GM23338 (cell line): Measurements from ENCODE around the gene RIT2. TPM values are rescaled to one million over a fixed set of nuclear protein-coding genes. Genes with fewer than 3 reads are reported as not detected.
A peak's percentile ranks its signal among the peaks of the same experiment; 100 is the strongest.

ENCODE experiments used
- ATAC-seq: fragments of 200-7000 bp; cut with Tn5 transposase; 3 replicates; pipeline ENCODE4 v1.9.1; 2020
- DNase-seq: peaks from one replicate; pipeline ENCODE4 v3.0.0-alpha.2; 2015; ENCODE audit warnings: low spot score
- H2AFZ ChIP-seq: fragments of 200-600 bp; sonication (generic); 2 replicates; pipeline ENCODE4 v1.8.0; 2016; ENCODE audit warnings: antibody characterized with exemption, mild to moderate bottlenecking, moderate library complexity
- H3F3A ChIP-seq: fragments of 200-600 bp; sonication (generic); replicated peaks from 2 replicates; pipeline ENCODE4 v1.8.0; 2017; ENCODE audit warnings: antibody characterized with exemption, mixed run types, low read depth
- H3K27ac ChIP-seq: fragments of 200-600 bp; sonication (generic); 2 replicates; pipeline ENCODE4 v1.6.1; 2016; ENCODE audit warnings: low read depth
- H3K27me3 ChIP-seq: fragments of 200-600 bp; sonication (generic); 2 replicates; pipeline ENCODE4 v1.8.0; 2016; ENCODE audit warnings: mild to moderate bottlenecking, mixed run types, moderate library complexity; ENCODE audit not compliant: insufficient read depth
- H3K36me3 ChIP-seq: fragments of 200-600 bp; sonication (generic); 2 replicates; pipeline ENCODE4 v1.8.0; 2016; ENCODE audit warnings: mild to moderate bottlenecking; ENCODE audit not compliant: insufficient read depth
- H3K4me1 ChIP-seq: fragments of 200-600 bp; sonication (generic); 2 replicates; pipeline ENCODE4 v1.8.0; 2016; ENCODE audit warnings: mild to moderate bottlenecking, moderate library complexity; ENCODE audit not compliant: insufficient read depth
- H3K4me2 ChIP-seq: fragments of 200-600 bp; sonication (generic); 2 replicates; pipeline ENCODE4 v1.7.1; 2017; ENCODE audit warnings: mixed run types
- H3K4me3 ChIP-seq: fragments of 200-600 bp; sonication (generic); 2 replicates; pipeline ENCODE4 v1.6.1; 2016; ENCODE audit warnings: mixed run types
- H3K79me2 ChIP-seq: fragments of 200-600 bp; sonication (generic); replicated peaks from 2 replicates; pipeline ENCODE4 v1.8.0; 2017; ENCODE audit warnings: mild to moderate bottlenecking; ENCODE audit not compliant: insufficient read depth
- H3K9me2 ChIP-seq: fragments of 200-600 bp; sonication (generic); 2 replicates; pipeline ENCODE4 v1.8.0; 2017; ENCODE audit not compliant: insufficient read depth
- H4K20me1 ChIP-seq: fragments of 200-600 bp; sonication (generic); replicated peaks from 2 replicates; pipeline ENCODE4 v1.8.0; 2017; ENCODE audit warnings: mild to moderate bottlenecking; ENCODE audit not compliant: insufficient read depth
- H3K27ac Mint-ChIP-seq: 2 replicates; pipeline ENCODE4 v1.8.0; 2020; ENCODE audit warnings: inconsistent platforms, mild to moderate bottlenecking, moderate library complexity, mixed read lengths
- H3K27me3 Mint-ChIP-seq: 3 replicates; pipeline ENCODE4 v1.8.0; 2022; ENCODE audit warnings: low read depth, mild to moderate bottlenecking, moderate library complexity, mixed read lengths, inconsistent platforms; ENCODE audit not compliant: insufficient read depth, poor library complexity
- H3K36me3 Mint-ChIP-seq: 3 replicates; pipeline ENCODE4 v1.8.0; 2021; ENCODE audit warnings: low read depth, mild to moderate bottlenecking, inconsistent platforms, moderate library complexity, mixed read lengths
- H3K4me1 Mint-ChIP-seq: 3 replicates; pipeline ENCODE4 v1.8.0; 2020; ENCODE audit warnings: mild to moderate bottlenecking, inconsistent platforms, mixed read lengths
- H3K4me3 Mint-ChIP-seq: 3 replicates; pipeline ENCODE4 v1.8.0; 2021; ENCODE audit warnings: moderate library complexity, mild to moderate bottlenecking, inconsistent platforms, mixed read lengths
- H3K9me3 Mint-ChIP-seq: 3 replicates; pipeline ENCODE4 v1.8.0; 2020; ENCODE audit warnings: moderate library complexity, mild to moderate bottlenecking, inconsistent platforms, mixed read lengths
- CREB1 ChIP-seq: fragments of 250-450 bp; sonication (Bioruptor Pico); IDR thresholded peaks from 2 replicates; pipeline ENCODE4 v1.5.0; 2020; ENCODE audit warnings: low read depth, mild to moderate bottlenecking, moderate library complexity
- EZH2 ChIP-seq: fragments of 200-600 bp; sonication (generic); IDR thresholded peaks from one replicate; pipeline ENCODE4 v1.8.0; 2017; ENCODE audit warnings: antibody characterized with exemption, mild to moderate bottlenecking, low read depth; ENCODE audit not compliant: unreplicated experiment
- EZH2phosphoT487 ChIP-seq: fragments of 200-600 bp; sonication (generic); IDR thresholded peaks from one replicate; pipeline ENCODE4 v1.8.1; 2018; ENCODE audit warnings: antibody characterized with exemption; ENCODE audit not compliant: unreplicated experiment
- NANOG ChIP-seq: IDR thresholded peaks from 2 replicates; pipeline ENCODE4 v1.6.1; 2016; ENCODE audit warnings: antibody characterized with exemption, borderline replicate concordance
- POLR2AphosphoS5 ChIP-seq: IDR thresholded peaks from 2 replicates; pipeline ENCODE4 v1.6.1; 2016; ENCODE audit warnings: antibody characterized with exemption, low read depth
- STAT1 ChIP-seq: IDR thresholded peaks from one replicate; pipeline ENCODE4 v1.6.1; 2016; ENCODE audit warnings: antibody characterized with exemption; ENCODE audit not compliant: unreplicated experiment
- ZNF331 ChIP-seq: fragments of 250-450 bp; sonication (Bioruptor Pico); IDR thresholded peaks from 2 replicates; pipeline ENCODE4 v1.5.0; 2020; ENCODE audit warnings: low read depth, mild to moderate bottlenecking, moderate library complexity
- polyA plus RNA-seq: library from polyadenylated mRNA; unstranded; fragments of >200 nt; fragmentation: Nextera tagmentation; extraction: Ambion mirVana; gene quantifications from 2 replicates; pipeline ENCODE4 v1.2.1, GENCODE V29; 2016
- total RNA-seq: library from RNA; depleted of rRNA; stranded (reverse); fragments of >200 nt; shearing (Covaris generic); gene quantifications from 2 replicates; pipeline ENCODE4 v1.2.3, GENCODE V29; 2014
- TF ChIP-seq, protein P1 (sequence below), 2 experiments: fragments of 200-600 bp in 1 of 2; sonication (generic) in 1 of 2; conservative IDR thresholded peaks; 2 replicates each; pipeline versions ENCODE4 v1.5.1 to v1.6.1; 2016 to 2017; ENCODE audit warnings: antibody characterized with exemption in 2 of 2, low read depth in 2 of 2, mild to moderate bottlenecking in 2 of 2, moderate library complexity in 1 of 2
- TF ChIP-seq, protein P2 (sequence below): IDR thresholded peaks from one replicate; pipeline ENCODE4 v1.6.1; 2018; ENCODE audit warnings: antibody characterized with exemption; ENCODE audit not compliant: unreplicated experiment

RIT2 gene
- total and polyA plus RNA-seq, 2 experiments from 2014 or later = 1.9 to 8.8 TPM

DNA sequence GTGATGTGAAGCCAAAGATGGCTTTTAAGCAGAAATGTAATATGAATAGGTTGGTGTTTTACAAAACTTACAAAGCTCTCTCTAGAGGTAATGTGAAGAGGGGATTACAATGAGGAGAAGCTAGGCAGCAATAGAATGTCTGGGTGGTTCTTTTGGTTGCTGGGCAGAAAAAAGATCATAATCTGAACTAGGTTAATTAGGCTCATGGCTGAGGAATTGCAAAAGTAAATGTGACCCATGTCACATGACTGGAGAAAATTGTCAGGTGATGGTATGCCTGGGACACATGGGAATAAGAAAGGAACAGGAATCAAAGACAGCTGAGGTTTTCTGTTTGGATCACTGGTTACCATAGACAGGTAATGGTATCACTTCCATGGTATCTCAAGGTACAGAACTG lies 7.5 kb upstream of the RIT2 start:
- H2AFZ ChIP-seq = 0 out of 2 replicates have a peak overlapping the region, but pooled peaks have one; percentile 5
- H3K79me2 ChIP-seq = no peaks in the 10 kb centered on the region
- no peaks in the 10 kb centered on the region for H3K9me2 ChIP-seq
- peaks cover 22% of the 10 kb centered on the region for H3K4me1 Mint-ChIP-seq
- no peak for DNase-seq
- no peak for TF ChIP-seq CREB1
- TF ChIP-seq EZH2 = no peak
- TF ChIP-seq POLR2AphosphoS5 = no peak
- no peak for TF ChIP-seq NANOG
- TF ChIP-seq ZNF331 (CRISPR knock-in tag) = no peak
- TF ChIP-seq, protein P1, sequence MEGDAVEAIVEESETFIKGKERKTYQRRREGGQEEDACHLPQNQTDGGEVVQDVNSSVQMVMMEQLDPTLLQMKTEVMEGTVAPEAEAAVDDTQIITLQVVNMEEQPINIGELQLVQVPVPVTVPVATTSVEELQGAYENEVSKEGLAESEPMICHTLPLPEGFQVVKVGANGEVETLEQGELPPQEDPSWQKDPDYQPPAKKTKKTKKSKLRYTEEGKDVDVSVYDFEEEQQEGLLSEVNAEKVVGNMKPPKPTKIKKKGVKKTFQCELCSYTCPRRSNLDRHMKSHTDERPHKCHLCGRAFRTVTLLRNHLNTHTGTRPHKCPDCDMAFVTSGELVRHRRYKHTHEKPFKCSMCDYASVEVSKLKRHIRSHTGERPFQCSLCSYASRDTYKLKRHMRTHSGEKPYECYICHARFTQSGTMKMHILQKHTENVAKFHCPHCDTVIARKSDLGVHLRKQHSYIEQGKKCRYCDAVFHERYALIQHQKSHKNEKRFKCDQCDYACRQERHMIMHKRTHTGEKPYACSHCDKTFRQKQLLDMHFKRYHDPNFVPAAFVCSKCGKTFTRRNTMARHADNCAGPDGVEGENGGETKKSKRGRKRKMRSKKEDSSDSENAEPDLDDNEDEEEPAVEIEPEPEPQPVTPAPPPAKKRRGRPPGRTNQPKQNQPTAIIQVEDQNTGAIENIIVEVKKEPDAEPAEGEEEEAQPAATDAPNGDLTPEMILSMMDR (conservative IDR thresholded peaks at IDR 0.05; ENCODE audit: low read depth in 2 of 2) = no peak
- no peak for TF ChIP-seq STAT1
- TF ChIP-seq, protein P2, sequence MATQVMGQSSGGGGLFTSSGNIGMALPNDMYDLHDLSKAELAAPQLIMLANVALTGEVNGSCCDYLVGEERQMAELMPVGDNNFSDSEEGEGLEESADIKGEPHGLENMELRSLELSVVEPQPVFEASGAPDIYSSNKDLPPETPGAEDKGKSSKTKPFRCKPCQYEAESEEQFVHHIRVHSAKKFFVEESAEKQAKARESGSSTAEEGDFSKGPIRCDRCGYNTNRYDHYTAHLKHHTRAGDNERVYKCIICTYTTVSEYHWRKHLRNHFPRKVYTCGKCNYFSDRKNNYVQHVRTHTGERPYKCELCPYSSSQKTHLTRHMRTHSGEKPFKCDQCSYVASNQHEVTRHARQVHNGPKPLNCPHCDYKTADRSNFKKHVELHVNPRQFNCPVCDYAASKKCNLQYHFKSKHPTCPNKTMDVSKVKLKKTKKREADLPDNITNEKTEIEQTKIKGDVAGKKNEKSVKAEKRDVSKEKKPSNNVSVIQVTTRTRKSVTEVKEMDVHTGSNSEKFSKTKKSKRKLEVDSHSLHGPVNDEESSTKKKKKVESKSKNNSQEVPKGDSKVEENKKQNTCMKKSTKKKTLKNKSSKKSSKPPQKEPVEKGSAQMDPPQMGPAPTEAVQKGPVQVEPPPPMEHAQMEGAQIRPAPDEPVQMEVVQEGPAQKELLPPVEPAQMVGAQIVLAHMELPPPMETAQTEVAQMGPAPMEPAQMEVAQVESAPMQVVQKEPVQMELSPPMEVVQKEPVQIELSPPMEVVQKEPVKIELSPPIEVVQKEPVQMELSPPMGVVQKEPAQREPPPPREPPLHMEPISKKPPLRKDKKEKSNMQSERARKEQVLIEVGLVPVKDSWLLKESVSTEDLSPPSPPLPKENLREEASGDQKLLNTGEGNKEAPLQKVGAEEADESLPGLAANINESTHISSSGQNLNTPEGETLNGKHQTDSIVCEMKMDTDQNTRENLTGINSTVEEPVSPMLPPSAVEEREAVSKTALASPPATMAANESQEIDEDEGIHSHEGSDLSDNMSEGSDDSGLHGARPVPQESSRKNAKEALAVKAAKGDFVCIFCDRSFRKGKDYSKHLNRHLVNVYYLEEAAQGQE = no peak
- TF ChIP-seq EZH2phosphoT487 = no peak
- H3K4me1 ChIP-seq = peaks cover 5% of the 10 kb centered on the region; the same call in 1 of the 2 replicates
- no peaks in the 10 kb centered on the region for H3F3A ChIP-seq
- ATAC-seq = no peak
- no peaks in the 10 kb centered on the region for H4K20me1 ChIP-seq
- no peak overlapping the region for H3K4me2 ChIP-seq
- no peak overlapping the region for H3K27ac ChIP-seq
- H3K4me3 Mint-ChIP-seq = no peak overlapping the region
- no peaks in the 10 kb centered on the region; the same call in 2 of the 3 replicates for H3K36me3 Mint-ChIP-seq
- no peaks in the 10 kb centered on the region for H3K27me3 ChIP-seq
- no peaks in the 10 kb centered on the region for H3K9me3 Mint-ChIP-seq
- H3K36me3 ChIP-seq = no peaks in the 10 kb centered on the region
- H3K27ac Mint-ChIP-seq = no peak overlapping the region
- no peak overlapping the region for H3K4me3 ChIP-seq
- H3K27me3 Mint-ChIP-seq = no peaks in the 10 kb centered on the region

DNA sequence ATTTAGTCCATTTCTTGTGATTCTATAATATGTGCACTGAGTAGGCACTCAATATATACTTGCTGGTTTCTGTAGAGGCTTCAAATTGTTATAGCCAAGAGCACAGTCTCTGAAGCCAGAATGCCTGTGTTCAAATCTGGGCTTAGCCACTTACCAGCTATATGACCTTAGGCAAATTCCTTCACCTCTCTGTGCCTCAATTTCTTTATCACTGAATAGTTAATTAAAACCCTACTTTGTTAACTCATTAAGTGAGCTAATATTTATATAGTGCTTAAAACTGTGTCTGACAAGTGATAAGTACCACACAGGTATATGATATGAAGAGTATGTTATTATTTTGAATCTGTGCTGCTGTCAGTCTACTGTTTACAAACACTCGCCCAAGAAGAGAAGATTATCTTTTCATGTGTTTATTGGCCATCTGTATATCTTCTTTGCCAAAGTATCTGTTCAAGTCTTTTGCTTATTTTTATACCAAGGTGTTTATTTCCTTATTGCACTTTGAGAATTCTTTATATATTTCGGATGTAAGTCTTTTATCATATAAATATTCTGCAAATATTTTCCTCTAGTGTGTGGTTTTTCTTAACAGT lies 1.3 kb upstream of the RIT2 start:
- no peaks in the 10 kb centered on the region for H3K27me3 ChIP-seq
- no peak overlapping the region for H3K4me2 ChIP-seq
- Mint-ChIP-seq H3K36me3 (no peaks in the 10 kb centered on the region), H3K4me3 (no peak overlapping the region), H3K4me1 (peaks cover 3% of the 10 kb centered on the region; the same call in 1 of the 3 replicates), H3K9me3 (no peaks in the 10 kb centered on the region), H3K27ac (no peak overlapping the region), H3K27me3 (no peaks in the 10 kb centered on the region)
- no peak overlapping the region; the same call in 1 of the 2 replicates for H2AFZ ChIP-seq
- H3F3A ChIP-seq = no peaks in the 10 kb centered on the region
- H3K79me2 ChIP-seq = no peaks in the 10 kb centered on the region
- no peaks in the 10 kb centered on the region for H3K9me2 ChIP-seq
- H3K4me1 ChIP-seq = peaks cover 10% of the 10 kb centered on the region; the same call in 1 of the 2 replicates
- ATAC-seq = no peak
- no peak for DNase-seq
- H3K36me3 ChIP-seq = no peaks in the 10 kb centered on the region
- H3K27ac ChIP-seq = no peak overlapping the region
- H3K4me3 ChIP-seq = no peak overlapping the region
- no peaks in the 10 kb centered on the region for H4K20me1 ChIP-seq
- TF ChIP-seq, protein P1 (conservative IDR thresholded peaks at IDR 0.05; ENCODE audit: low read depth in 2 of 2) = no peak
